ENCODE results near the gene MRPL17. TPM values are rescaled to one million over a fixed set of nuclear protein-coding genes. Genes with fewer than 3 reads are reported as not detected.

Gene MRPL17
- total RNA-seq, result 54.1 and 63.7 TPM in 2 replicates

GRCh38 chr11:6682936-6683861 lies at the start of gene MRPL17:
TSS of gene MRPL17 (minus strand) at chr11:6683340. CDS start at chr11:6683296, 44 bp downstream.

GRCh38 chr11:6655790-6656583 lies 27.2 kb downstream of the MRPL17 start, which contains the start of gene DCHS1:
TSS of gene DCHS1 (minus strand) at chr11:6655809. CDS start at chr11:6641613, 14,196 bp downstream.

Other genes starting within 250 kb of the MRPL17 start
- 0.31 TPM in 1 of 2 replicates, not detected in the other for gene HPX, start 242.4 kb downstream of the MRPL17 start, total RNA-seq
- 8.7 and 12.5 TPM in 2 replicates for gene TRIM3, start 209.4 kb downstream of the MRPL17 start, total RNA-seq
- 45.6 and 64.7 TPM in 2 replicates for gene ARFIP2, start 202.0 kb downstream of the MRPL17 start, total RNA-seq
- gene TIMM10B, start 201.8 kb downstream of the MRPL17 start, total RNA-seq, result 36.5 and 40.2 TPM in 2 replicates
- gene DNHD1, start 186.1 kb downstream of the MRPL17 start, total RNA-seq, result 1.0 and 2.4 TPM in 2 replicates
- 14.4 and 16.6 TPM in 2 replicates for gene RRP8, start 79.7 kb downstream of the MRPL17 start, total RNA-seq
- 85.4 and 121 TPM in 2 replicates for gene ILK, start 79.6 kb downstream of the MRPL17 start, total RNA-seq
- 86.1 and 117 TPM in 2 replicates for gene TAF10, start 71.1 kb downstream of the MRPL17 start, total RNA-seq
- gene TPP1, start 63.9 kb downstream of the MRPL17 start, total RNA-seq, result 20.5 and 21.9 TPM in 2 replicates
- 0.16 and 0.27 TPM in 2 replicates for gene DCHS1, start 27.5 kb downstream of the MRPL17 start, total RNA-seq
- gene OR2AG2, start 88.6 kb upstream of the MRPL17 start, total RNA-seq, result 0.11 TPM in 1 of 2 replicates, not detected in the other
- not detected in 2 replicates for gene OR2AG1, start 99.7 kb upstream of the MRPL17 start, total RNA-seq
- gene OR6A2, start 116.3 kb upstream of the MRPL17 start, total RNA-seq, result not detected in 2 replicates
- not detected in 2 replicates for gene OR10A5, start 162.3 kb upstream of the MRPL17 start, total RNA-seq
- gene OR10A2, start 179.7 kb upstream of the MRPL17 start, total RNA-seq, result not detected in 2 replicates
- not detected in 2 replicates for gene OR10A4, start 193.3 kb upstream of the MRPL17 start, total RNA-seq
- not detected in 2 replicates for gene OR2D2, start 209.2 kb upstream of the MRPL17 start, total RNA-seq
- gene OR2D3, start 237.7 kb upstream of the MRPL17 start, total RNA-seq, result not detected in 2 replicates
- 3.8 and 5.3 TPM in 2 replicates for gene ZNF215, start 243.1 kb upstream of the MRPL17 start, total RNA-seq